DOHH2 (cell line): Measurements from ENCODE around the gene SLC25A30.

Experiments used
- H3F3A ChIP-seq: fragments of 200-600 bp; sonication (generic), shearing (Covaris generic); 2 replicates; pipeline ENCODE4 v1.6.0; 2016; ENCODE audit warnings: antibody characterized with exemption, mild to moderate bottlenecking; ENCODE audit not compliant: control insufficient read depth, insufficient read depth
- H3K27ac ChIP-seq: fragments of 200-600 bp; sonication (generic); 2 replicates; pipeline ENCODE4 v1.5.1; 2014; ENCODE audit warnings: low read depth, mild to moderate bottlenecking, low read length, moderate library complexity
- H3K27me3 ChIP-seq: fragments of 200-600 bp; sonication (generic); 2 replicates; pipeline ENCODE4 v1.6.1; 2014; ENCODE audit warnings: mild to moderate bottlenecking, low read length, mixed read lengths; ENCODE audit not compliant: control insufficient read depth
- H3K36me3 ChIP-seq: fragments of 200-600 bp; sonication (generic); 2 replicates; pipeline ENCODE4 v1.6.1; 2014; ENCODE audit warnings: mild to moderate bottlenecking, low read length, moderate library complexity, mixed read lengths; ENCODE audit not compliant: control insufficient read depth
- H3K4me1 ChIP-seq: fragments of 200-600 bp; sonication (generic); 2 replicates; pipeline ENCODE4 v1.6.1; 2014; ENCODE audit warnings: mild to moderate bottlenecking, low read length, mixed read lengths; ENCODE audit not compliant: control insufficient read depth
- H3K4me2 ChIP-seq: fragments of 200-600 bp; sonication (generic); 2 replicates; pipeline ENCODE4 v1.6.0; 2014; ENCODE audit warnings: mild to moderate bottlenecking, low read length, moderate library complexity
- H3K4me3 ChIP-seq: fragments of 200-600 bp; sonication (generic); 2 replicates; pipeline ENCODE4 v1.5.1; 2014; ENCODE audit warnings: mild to moderate bottlenecking, low read length, mixed read lengths
- H3K79me2 ChIP-seq: fragments of 200-600 bp; sonication (generic); 2 replicates; pipeline ENCODE4 v1.6.1; 2014; ENCODE audit warnings: mild to moderate bottlenecking, low read length, mixed read lengths; ENCODE audit not compliant: control insufficient read depth
- H3K9me2 ChIP-seq: fragments of 200-600 bp; sonication (generic); replicated peaks from 2 replicates; pipeline ENCODE4 v1.6.1; 2014; ENCODE audit warnings: mild to moderate bottlenecking, low read length, mixed read lengths; ENCODE audit not compliant: control insufficient read depth
- H3K9me3 ChIP-seq: fragments of 200-600 bp; sonication (generic); 2 replicates; pipeline ENCODE4 v1.6.1; 2014; ENCODE audit warnings: antibody characterized with exemption, low read length, mixed read lengths; ENCODE audit not compliant: control insufficient read depth, insufficient read depth
- H4K20me1 ChIP-seq: fragments of 200-600 bp; sonication (generic); 2 replicates; pipeline ENCODE4 v1.6.0; 2014; ENCODE audit warnings: low read depth, mild to moderate bottlenecking, antibody characterized with exemption, low read length, moderate library complexity; ENCODE audit not compliant: control insufficient read depth, insufficient read depth
- CTCF ChIP-seq: fragments of 200-600 bp; sonication (generic); IDR thresholded peaks from one replicate; pipeline ENCODE4 v1.5.1; 2014; ENCODE audit warnings: antibody characterized with exemption, mild to moderate bottlenecking, low read depth, low read length; ENCODE audit not compliant: poor library complexity, severe bottlenecking
- EZH2phosphoT487 ChIP-seq: fragments of 200-600 bp; sonication (generic); IDR thresholded peaks from 2 replicates; pipeline ENCODE4 v1.6.1; 2017; ENCODE audit warnings: borderline replicate concordance, mild to moderate bottlenecking, antibody characterized with exemption, low read length, moderate library complexity, mixed read lengths

The SLC25A30 gene

DNA sequence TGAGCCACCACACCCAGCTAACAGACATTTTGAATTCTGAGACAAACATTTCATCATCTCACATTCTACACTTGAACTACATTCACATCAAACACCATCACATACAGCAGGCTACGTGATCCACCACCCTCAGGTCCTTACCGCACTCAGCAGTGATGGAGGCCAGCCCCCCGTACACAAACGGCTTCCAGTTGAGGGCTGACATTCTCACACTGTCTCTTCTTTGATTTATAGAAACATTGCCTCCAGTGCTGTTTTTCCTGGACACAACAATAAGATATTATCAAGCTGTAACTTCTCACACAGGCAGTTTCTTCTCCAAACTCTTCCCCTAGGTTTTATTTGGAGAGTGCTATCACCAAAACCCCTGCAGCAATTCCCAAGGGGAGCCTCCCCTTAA lies 7.0 kb downstream of the SLC25A30 start:
- Histone ChIP-seq H3K4me3 (no peak overlapping the region), H3K36me3 (no peaks in the 10 kb centered on the region), H3K9me2 (no peaks in the 10 kb centered on the region), H3K4me2 (no peak overlapping the region), H3F3A (no peaks in the 10 kb centered on the region), H3K9me3 (no peaks in the 10 kb centered on the region), H3K27ac (no peak overlapping the region), H3K79me2 (no peaks in the 10 kb centered on the region), H3K27me3 (no peaks in the 10 kb centered on the region), H3K4me1 (no peaks in the 10 kb centered on the region), H4K20me1 (no peaks in the 10 kb centered on the region)
- TF ChIP-seq CTCF, result no peak
- no peak for TF ChIP-seq EZH2phosphoT487

DNA sequence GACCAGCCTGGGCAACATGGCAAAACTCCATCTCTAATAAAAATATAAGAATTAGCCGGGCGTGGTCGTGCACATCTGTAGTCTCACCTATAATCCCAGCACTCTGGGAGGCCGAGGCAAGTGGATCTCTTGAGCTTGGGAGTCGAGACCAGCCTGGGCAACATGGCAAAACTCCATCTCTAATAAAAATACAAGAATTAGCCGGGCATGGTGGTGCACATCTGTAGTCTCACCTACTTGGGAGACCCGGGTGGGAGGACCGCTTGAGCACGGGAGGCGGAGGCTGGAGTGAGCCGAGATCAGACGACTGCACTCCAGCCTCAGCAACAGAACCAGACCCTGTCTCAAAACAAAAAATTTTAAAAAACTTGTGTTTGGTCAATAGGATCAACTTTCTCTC lies 7.7 kb downstream of the SLC25A30 start:
- Histone ChIP-seq H3K27me3 (no peaks in the 10 kb centered on the region), H3K4me1 (no peaks in the 10 kb centered on the region), H3K79me2 (no peaks in the 10 kb centered on the region), H3K27ac (no peak overlapping the region), H3K36me3 (no peaks in the 10 kb centered on the region), H3F3A (no peaks in the 10 kb centered on the region), H3K9me3 (no peaks in the 10 kb centered on the region), H3K4me2 (no peak overlapping the region), H4K20me1 (no peaks in the 10 kb centered on the region), H3K4me3 (no peak overlapping the region), H3K9me2 (no peaks in the 10 kb centered on the region)
- TF ChIP-seq EZH2phosphoT487, result no peak
- no peak for TF ChIP-seq CTCF

DNA sequence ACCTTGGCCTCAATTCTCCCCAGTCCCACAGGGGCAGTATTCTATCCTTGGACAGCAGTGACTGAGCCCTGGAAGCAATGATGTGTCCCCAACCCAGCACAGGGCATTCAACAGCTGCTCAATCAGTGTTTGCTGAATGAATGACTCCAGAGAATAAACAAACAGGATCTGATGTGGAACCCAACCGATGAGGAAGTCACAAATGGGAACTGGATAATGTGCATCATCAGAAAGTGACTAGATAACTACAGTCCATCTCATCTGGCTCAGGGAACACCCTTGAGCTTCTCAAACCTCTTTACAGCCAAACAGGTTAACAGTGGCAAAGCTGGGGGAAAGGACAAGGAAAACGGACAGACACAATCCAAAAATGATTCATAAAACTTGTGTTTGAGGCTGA lies 8.2 kb downstream of the SLC25A30 start:
- no peak overlapping the region for H3K4me2 ChIP-seq
- H3K36me3 ChIP-seq, result no peaks in the 10 kb centered on the region
- H3K79me2 ChIP-seq, result no peaks in the 10 kb centered on the region
- no peak overlapping the region for H3K27ac ChIP-seq
- H3K9me2 ChIP-seq, result no peaks in the 10 kb centered on the region
- no peaks in the 10 kb centered on the region for H4K20me1 ChIP-seq
- H3K4me1 ChIP-seq, result no peaks in the 10 kb centered on the region
- H3K4me3 ChIP-seq, result no peak overlapping the region
- H3K27me3 ChIP-seq, result no peaks in the 10 kb centered on the region
- no peak for TF ChIP-seq CTCF
- TF ChIP-seq EZH2phosphoT487, result no peak
- no peaks in the 10 kb centered on the region for H3K9me3 ChIP-seq
- H3F3A ChIP-seq, result no peaks in the 10 kb centered on the region

DNA sequence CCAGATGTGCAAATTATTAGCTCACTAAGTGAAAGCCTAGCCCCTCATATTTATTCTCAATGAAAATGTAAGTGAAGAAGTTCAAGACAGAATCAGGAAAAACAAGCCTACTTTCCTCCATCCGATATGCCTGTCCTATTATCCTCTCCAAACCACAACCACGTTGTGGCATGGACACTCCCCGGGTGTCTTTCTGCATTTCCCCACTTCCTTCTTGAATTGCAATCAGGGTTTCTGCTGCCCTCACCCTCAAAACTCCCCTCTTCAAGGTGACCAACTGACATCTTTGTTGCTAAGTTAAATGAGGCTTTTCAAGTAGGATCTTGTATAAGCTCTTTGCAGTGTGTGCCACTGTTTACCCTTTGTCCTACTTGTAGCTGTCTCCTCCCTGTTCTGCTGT lies 11.8 kb downstream of the SLC25A30 start:
- H3K27ac ChIP-seq, result no peak overlapping the region
- H3K4me1 ChIP-seq, result no peaks in the 10 kb centered on the region
- TF ChIP-seq CTCF, result no peak
- TF ChIP-seq EZH2phosphoT487, result no peak
- no peaks in the 10 kb centered on the region for H3K9me2 ChIP-seq
- H3K27me3 ChIP-seq, result no peaks in the 10 kb centered on the region
- no peaks in the 10 kb centered on the region for H3F3A ChIP-seq
- no peak overlapping the region for H3K4me3 ChIP-seq
- H3K36me3 ChIP-seq, result no peaks in the 10 kb centered on the region
- no peak overlapping the region for H3K4me2 ChIP-seq
- H3K79me2 ChIP-seq, result no peaks in the 10 kb centered on the region
- H3K9me3 ChIP-seq, result no peaks in the 10 kb centered on the region
- no peaks in the 10 kb centered on the region for H4K20me1 ChIP-seq
